GM12891 (cell line): ENCODE results near the gene NSUN7.

Source experiments
- POLR2A ChIP-seq: IDR thresholded peaks from 2 replicates; pipeline ENCODE4 v1.6.1; 2011; ENCODE audit warnings: low read depth, low read length, control low read depth
- POLR2AphosphoS5 ChIP-seq: IDR thresholded peaks from 2 replicates; pipeline ENCODE4 v1.6.1; 2011; ENCODE audit warnings: low read depth, low read length, control low read depth
- TAF1 ChIP-seq: IDR thresholded peaks from 2 replicates; pipeline ENCODE4 v1.6.1; 2011; ENCODE audit warnings: low read depth, low read length, control low read depth

DNA sequence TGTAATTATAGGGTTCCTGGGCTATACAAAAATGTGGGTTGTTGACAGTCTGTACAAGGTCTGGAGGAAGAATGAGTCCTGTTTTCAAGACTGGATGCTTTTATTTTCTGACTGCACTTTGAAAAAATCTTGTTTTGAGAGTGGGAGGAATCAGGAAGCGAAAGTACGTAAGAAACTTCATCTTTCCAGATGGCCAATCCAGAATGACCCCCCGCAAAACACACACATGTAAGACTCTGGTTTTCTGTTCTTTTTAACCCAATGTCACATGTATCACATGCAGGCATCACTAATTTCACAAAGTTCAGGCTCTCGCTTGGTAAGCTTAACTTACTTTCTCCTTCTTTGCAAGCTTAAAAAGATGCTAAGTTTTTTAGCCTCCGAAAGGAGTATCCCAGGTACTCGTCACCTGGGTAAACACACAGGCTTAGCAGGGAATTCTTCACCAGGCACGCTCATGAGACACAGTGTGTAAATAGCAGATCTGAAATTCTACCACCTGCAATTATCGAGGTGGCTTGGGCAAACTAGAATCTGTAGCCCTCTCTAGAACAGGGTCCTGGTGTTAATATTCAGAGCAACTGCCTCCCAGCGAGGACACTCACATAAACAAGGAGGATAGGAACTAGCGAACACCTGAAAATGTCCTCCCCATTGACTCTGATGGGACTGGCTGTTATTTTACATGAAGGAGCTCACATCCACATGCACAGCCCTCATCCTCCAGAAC lies 90.7 kb downstream of the NSUN7 start:
- no peak for TF ChIP-seq POLR2A
- no peak for TF ChIP-seq POLR2AphosphoS5
- TF ChIP-seq TAF1 = no peak
